Peyer's patch (tissue), 4 donors: ENCODE measurements around the gene MAP3K15. TPM values are rescaled to one million over a fixed set of nuclear protein-coding genes. Genes with fewer than 3 reads are reported as not detected.

ENCODE experiments used
- DNase-seq, 3 donors: peaks; one replicate each; pipeline ENCODE4 v3.0.0-alpha.2; 2017 to 2019
- H3K27ac ChIP-seq, 4 donors: fragments of 200-600 bp; sonication (generic); one replicate each; pipeline ENCODE4 v1.5.1; 2016 to 2019
- H3K27me3 ChIP-seq, 2 donors: fragments of 200-600 bp; sonication (generic); one replicate each; pipeline ENCODE4 v1.5.1; 2019
- H3K36me3 ChIP-seq, 3 donors: fragments of 200-600 bp; sonication (generic); one replicate each; pipeline ENCODE4 v1.5.1; 2016 to 2019
- H3K4me1 ChIP-seq, 4 donors: fragments of 200-600 bp; sonication (generic); one replicate each; pipeline ENCODE4 v1.5.1; 2016 to 2019
- H3K4me3 ChIP-seq, 4 donors: fragments of 200-600 bp; sonication (generic); 1 replicate in 3 of 4; 2 replicates in 1 of 4; pipeline ENCODE4 v1.5.1; 2016 to 2019; ENCODE audit warnings: mild to moderate bottlenecking in 1 of 4
- H3K9me3 ChIP-seq, 4 donors: fragments of 200-600 bp; sonication (generic); one replicate each; pipeline ENCODE4 v1.5.1; 2016 to 2019; ENCODE audit warnings: mild to moderate bottlenecking in 1 of 4
- CTCF ChIP-seq, 6 experiments: fragments of 450-650 bp in 4 of 6; fragments of 200-600 bp in 2 of 6; sonication (generic) in 1 of 6; IDR thresholded peaks; one replicate each; pipeline ENCODE4 v1.5.1; 2017 to 2019; ENCODE audit warnings: antibody characterized with exemption in 6 of 6, mild to moderate bottlenecking in 3 of 6, moderate library complexity in 1 of 6
- POLR2A ChIP-seq, 2 donors: fragments of 450-650 bp; IDR thresholded peaks; one replicate each; pipeline ENCODE4 v1.5.1; 2017; ENCODE audit warnings: antibody characterized with exemption in 2 of 2, mild to moderate bottlenecking in 2 of 2, moderate library complexity in 2 of 2
- total RNA-seq, 4 donors: library from RNA; depleted of rRNA; stranded (reverse); fragments of >200 nt; gene quantifications; one replicate each; pipeline ENCODE4 v1.1.0, GENCODE V29; 2016

Gene MAP3K15
- total RNA-seq, 4 donors from 2014 or later, result not detected

- Histone ChIP-seq H3K4me3 (no peak overlapping the region), H3K4me1 (no peaks in the 10 kb centered on the region), H3K9me3 (no peaks in the 10 kb centered on the region), H3K27ac (no peak overlapping the region), H3K27me3 (no peaks in the 10 kb centered on the region), H3K36me3 (no peaks in the 10 kb centered on the region)
- no peak for TF ChIP-seq CTCF (IDR thresholded peaks at IDR 0.05)
- TF ChIP-seq POLR2A (IDR thresholded peaks at IDR 0.05), result no peak
- no peak for DNase-seq
Observed at GRCh38 chrX:19549838-19550237, 34.5 kb upstream of the MAP3K15 start.

GRCh38 chrX:19548934-19549333, 33.6 kb upstream of the MAP3K15 start:
- no peaks in the 10 kb centered on the region for H3K27me3 ChIP-seq
- no peak for DNase-seq
- TF ChIP-seq POLR2A (IDR thresholded peaks at IDR 0.05) (no peak), CTCF (IDR thresholded peaks at IDR 0.05) (no peak)
- no peaks in the 10 kb centered on the region for H3K36me3 ChIP-seq
- no peaks in the 10 kb centered on the region for H3K4me1 ChIP-seq
- H3K27ac ChIP-seq, result no peak overlapping the region
- no peaks in the 10 kb centered on the region for H3K9me3 ChIP-seq
- H3K4me3 ChIP-seq, result no peak overlapping the region

- no peak for DNase-seq
- Histone ChIP-seq H3K27ac (no peak overlapping the region), H3K4me1 (no peaks in the 10 kb centered on the region), H3K27me3 (no peaks in the 10 kb centered on the region), H3K36me3 (no peaks in the 10 kb centered on the region), H3K9me3 (no peaks in the 10 kb centered on the region), H3K4me3 (no peak overlapping the region)
- no peak for TF ChIP-seq POLR2A (IDR thresholded peaks at IDR 0.05)
- TF ChIP-seq CTCF (IDR thresholded peaks at IDR 0.05), result no peak
Observed at GRCh38 chrX:19548279-19548678, 33.0 kb upstream of the MAP3K15 start.

GRCh38 chrX:19545651-19546050, 30.3 kb upstream of the MAP3K15 start:
- Histone ChIP-seq H3K4me3 (no peak overlapping the region), H3K4me1 (no peaks in the 10 kb centered on the region), H3K9me3 (no peaks in the 10 kb centered on the region), H3K27ac (no peak overlapping the region), H3K36me3 (no peaks in the 10 kb centered on the region), H3K27me3 (no peaks in the 10 kb centered on the region)
- DNase-seq, result no peak
- TF ChIP-seq CTCF (IDR thresholded peaks at IDR 0.05) (no peak), POLR2A (IDR thresholded peaks at IDR 0.05) (no peak)

- H3K4me3 ChIP-seq, result no peak overlapping the region
- no peak overlapping the region for H3K27ac ChIP-seq
- H3K27me3 ChIP-seq, result no peaks in the 10 kb centered on the region
- no peaks in the 10 kb centered on the region for H3K36me3 ChIP-seq
- H3K9me3 ChIP-seq, result no peaks in the 10 kb centered on the region
- H3K4me1 ChIP-seq, result no peaks in the 10 kb centered on the region
- peak in 2 of 3 donors; percentile 40 to 73 for DNase-seq
- TF ChIP-seq CTCF (IDR thresholded peaks at IDR 0.05) (peak in 5 of 6 experiments; percentile 37 to 73 (median 51)), POLR2A (IDR thresholded peaks at IDR 0.05) (no peak)
Observed at GRCh38 chrX:19544693-19545305, 29.5 kb upstream of the MAP3K15 start.

GRCh38 chrX:19543951-19544381, 28.7 kb upstream of the MAP3K15 start:
- Histone ChIP-seq H3K27ac (no peak overlapping the region), H3K27me3 (no peaks in the 10 kb centered on the region), H3K36me3 (no peaks in the 10 kb centered on the region), H3K9me3 (no peaks in the 10 kb centered on the region), H3K4me1 (no peaks in the 10 kb centered on the region), H3K4me3 (no peak overlapping the region)
- TF ChIP-seq CTCF (IDR thresholded peaks at IDR 0.05) (no peak), POLR2A (IDR thresholded peaks at IDR 0.05) (no peak)
- no peak for DNase-seq
